Loucy (cell line): ENCODE data around the gene NDUFB5.

Experiments used
- H2AFZ ChIP-seq: fragments of 200-600 bp; sonication (generic); 2 replicates; pipeline ENCODE4 v1.6.0; 2016; ENCODE audit warnings: antibody characterized with exemption, mild to moderate bottlenecking, low read length, moderate library complexity
- H3F3A ChIP-seq: fragments of 200-600 bp; 2 replicates; pipeline ENCODE4 v1.6.0; 2016; ENCODE audit warnings: antibody characterized with exemption, low read depth, mild to moderate bottlenecking
- H3K27me3 ChIP-seq: fragments of 200-600 bp; sonication (generic); 2 replicates; pipeline ENCODE4 v1.6.1; 2014; ENCODE audit warnings: low read length, mild to moderate bottlenecking; ENCODE audit not compliant: insufficient read depth, poor library complexity, severe bottlenecking
- H3K36me3 ChIP-seq: fragments of 200-600 bp; sonication (generic); 2 replicates; pipeline ENCODE4 v1.6.1; 2016; ENCODE audit warnings: low read length; ENCODE audit not compliant: insufficient read depth
- H3K4me1 ChIP-seq: fragments of 200-600 bp; sonication (generic); 2 replicates; pipeline ENCODE4 v1.5.1; 2014; ENCODE audit warnings: low read length, mild to moderate bottlenecking; ENCODE audit not compliant: insufficient read depth, poor library complexity, severe bottlenecking
- H3K4me2 ChIP-seq: fragments of 200-600 bp; sonication (generic); 2 replicates; pipeline ENCODE4 v1.6.0; 2014; ENCODE audit warnings: antibody characterized with exemption, low read length, low read depth, mild to moderate bottlenecking; ENCODE audit not compliant: poor library complexity, severe bottlenecking
- H3K4me3 ChIP-seq: fragments of 200-600 bp; sonication (generic); 2 replicates; pipeline ENCODE4 v1.5.1; 2014; ENCODE audit warnings: low read length, mild to moderate bottlenecking, mixed read lengths; ENCODE audit not compliant: poor library complexity, severe bottlenecking
- H3K79me2 ChIP-seq: fragments of 200-600 bp; sonication (generic); 2 replicates; pipeline ENCODE4 v1.6.1; 2014; ENCODE audit warnings: low read length; ENCODE audit not compliant: insufficient read depth
- H3K9ac ChIP-seq: fragments of 200-600 bp; sonication (generic); 2 replicates; pipeline ENCODE4 v1.6.0; 2014; ENCODE audit warnings: mild to moderate bottlenecking, low read depth, low read length, moderate library complexity; ENCODE audit not compliant: poor library complexity, severe bottlenecking
- H3K9me2 ChIP-seq: fragments of 200-600 bp; sonication (generic); replicated peaks from 2 replicates; pipeline ENCODE4 v1.6.1; 2016; ENCODE audit warnings: low read depth, low read length, mixed read lengths
- H3K9me3 ChIP-seq: fragments of 200-600 bp; sonication (generic); 2 replicates; pipeline ENCODE4 v1.6.1; 2014; ENCODE audit warnings: mild to moderate bottlenecking, antibody characterized with exemption, low read length, low read depth; ENCODE audit not compliant: insufficient read depth
- H4K20me1 ChIP-seq: fragments of 200-600 bp; sonication (generic); 2 replicates; pipeline ENCODE4 v1.6.0; 2014; ENCODE audit warnings: antibody characterized with exemption, low read length, mild to moderate bottlenecking; ENCODE audit not compliant: insufficient read depth, poor library complexity, severe bottlenecking
- CTCF ChIP-seq: fragments of 200-600 bp; sonication (generic); conservative IDR thresholded peaks from 2 replicates; pipeline ENCODE4 v1.5.1; 2014; ENCODE audit warnings: mild to moderate bottlenecking, antibody characterized with exemption, low read length
- EZH2phosphoT487 ChIP-seq: fragments of 200-600 bp; IDR thresholded peaks from 2 replicates; pipeline ENCODE4 v1.6.1; 2018; ENCODE audit warnings: antibody characterized with exemption, mild to moderate bottlenecking, moderate library complexity, borderline replicate concordance

Gene NDUFB5

GRCh38 chr3:179673523-179673922 lies 68.9 kb downstream of the NDUFB5 start:
- Histone ChIP-seq H2AFZ (no peak overlapping the region), H4K20me1 (peaks cover 12% of the 10 kb centered on the region), H3K36me3 (no peaks in the 10 kb centered on the region), H3K27me3 (no peaks in the 10 kb centered on the region), H3K9me2 (no peaks in the 10 kb centered on the region), H3K9ac (no peak overlapping the region), H3K4me3 (no peak overlapping the region), H3K4me1 (peaks cover 7% of the 10 kb centered on the region), H3K9me3 (no peaks in the 10 kb centered on the region), H3K4me2 (no peak overlapping the region), H3K79me2 (peaks cover 92% of the 10 kb centered on the region), H3F3A (no peaks in the 10 kb centered on the region)
- no peak for TF ChIP-seq CTCF
- TF ChIP-seq EZH2phosphoT487, result no peak

GRCh38 chr3:179676081-179676480 lies 71.5 kb downstream of the NDUFB5 start:
- Histone ChIP-seq H3K4me3 (no peak overlapping the region), H3K27me3 (no peaks in the 10 kb centered on the region), H3K9ac (no peak overlapping the region), H4K20me1 (peaks cover 17% of the 10 kb centered on the region), H3K9me3 (no peaks in the 10 kb centered on the region), H3K36me3 (no peaks in the 10 kb centered on the region), H3K4me2 (no peak overlapping the region), H3K4me1 (peaks cover 7% of the 10 kb centered on the region), H3K9me2 (no peaks in the 10 kb centered on the region), H3K79me2 (peaks cover 92% of the 10 kb centered on the region), H3F3A (no peaks in the 10 kb centered on the region), H2AFZ (no peak overlapping the region)
- no peak for TF ChIP-seq EZH2phosphoT487
- TF ChIP-seq CTCF, result no peak
